ENCODE results near the gene CAPN9.

DNA sequence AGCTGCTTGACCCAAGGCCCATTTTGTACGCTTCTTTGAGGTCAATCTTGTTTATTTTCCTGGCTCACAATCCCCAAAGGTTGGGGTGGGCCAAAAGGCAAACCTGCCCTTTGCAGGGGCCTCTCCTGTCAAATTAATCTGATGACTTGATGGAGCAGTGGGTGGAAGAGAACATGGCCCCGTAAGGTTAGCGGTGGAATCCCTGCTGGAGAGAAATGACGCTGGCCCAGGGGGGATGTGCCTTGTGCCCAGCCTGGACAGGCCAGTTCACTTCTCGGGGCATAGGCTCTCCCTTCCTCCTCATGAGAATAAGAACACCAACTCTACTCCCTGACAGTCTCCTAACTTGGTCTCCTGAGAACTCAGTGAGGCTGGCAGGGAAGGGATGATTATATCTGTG is 80.6 kb downstream of the CAPN9 start:
- TF ChIP-seq POLR2AphosphoS5 (IDR thresholded peaks at IDR 0.05; ENCODE audit: borderline replicate concordance, low read depth, low read length) (no peak), EZH2 (IDR thresholded peaks at IDR 0.05) (no peak), FOXP2 (optimal IDR thresholded peaks at IDR 0.05; ENCODE audit: control extremely low read depth, extremely low read length, insufficient read depth) (no peak)

Data from SK-N-MC (cell line).